GM21447 (cell line): ENCODE data around the gene SFT2D1.

Experiments
- ATAC-seq: cut with Tn5 transposase; IDR thresholded peaks from one replicate; pipeline ENCODE4 v1.9.1; 2021; ENCODE audit not compliant: unreplicated experiment

Gene SFT2D1

DNA sequence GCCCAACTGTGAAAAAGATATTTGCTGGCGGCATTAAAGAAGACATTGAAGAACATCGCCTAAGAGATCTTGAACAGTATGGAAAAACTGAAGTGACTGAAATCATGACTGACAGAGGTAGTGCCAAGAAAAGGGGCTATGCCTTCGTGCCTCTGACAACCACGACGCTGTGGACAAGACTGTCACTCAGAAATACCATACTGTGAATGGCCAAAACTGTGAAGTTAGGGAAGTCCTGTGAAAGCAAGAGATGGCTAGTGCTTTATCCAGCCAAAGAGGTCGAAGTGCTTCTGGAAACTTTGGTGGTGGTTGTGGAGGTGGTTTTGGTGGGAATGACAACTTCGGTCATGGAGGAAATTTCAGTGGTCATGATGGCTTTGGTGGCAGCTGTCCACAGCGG lies 7.5 kb downstream of the SFT2D1 start:
- no peak for ATAC-seq

DNA sequence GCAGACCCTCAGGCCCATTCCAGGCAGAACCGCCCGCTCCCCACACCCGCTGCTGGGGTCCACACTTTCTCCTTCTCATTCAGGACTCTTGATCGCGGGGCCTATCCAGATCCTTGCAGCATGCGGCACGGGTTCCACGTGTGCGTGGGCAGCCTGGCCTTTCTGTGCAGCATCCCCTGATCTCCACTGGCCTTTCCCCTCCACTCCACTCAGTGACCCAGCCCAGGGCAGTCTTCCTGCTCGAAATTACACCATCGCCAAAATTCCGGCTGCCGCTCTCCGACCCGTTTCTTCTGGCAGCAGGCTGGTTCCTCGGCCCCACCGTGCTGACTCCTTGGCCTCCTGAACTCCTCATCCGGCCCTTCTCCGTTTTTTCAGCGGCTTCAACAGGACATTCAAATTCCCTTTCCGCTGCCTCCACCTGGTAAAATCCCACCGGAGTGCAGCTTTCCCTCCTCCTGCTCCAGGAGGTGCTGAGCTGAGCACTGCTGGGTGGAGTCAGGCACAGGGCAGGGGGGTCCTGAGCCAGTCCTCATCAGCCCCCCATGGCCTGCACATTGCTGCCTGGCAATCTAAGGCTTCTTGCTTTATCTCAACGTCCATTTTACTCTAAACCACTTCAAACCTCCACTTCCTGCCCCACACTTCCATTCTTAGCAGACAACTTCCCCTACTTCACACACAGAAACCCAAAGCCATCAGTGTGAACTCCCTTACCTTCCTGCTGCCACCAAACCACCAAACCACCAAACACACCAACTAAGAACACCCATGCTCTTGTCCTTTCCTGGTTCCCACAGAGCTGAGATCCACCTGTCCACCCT lies 9.0 kb downstream of the SFT2D1 start:
- ATAC-seq: peak; percentile 86

DNA sequence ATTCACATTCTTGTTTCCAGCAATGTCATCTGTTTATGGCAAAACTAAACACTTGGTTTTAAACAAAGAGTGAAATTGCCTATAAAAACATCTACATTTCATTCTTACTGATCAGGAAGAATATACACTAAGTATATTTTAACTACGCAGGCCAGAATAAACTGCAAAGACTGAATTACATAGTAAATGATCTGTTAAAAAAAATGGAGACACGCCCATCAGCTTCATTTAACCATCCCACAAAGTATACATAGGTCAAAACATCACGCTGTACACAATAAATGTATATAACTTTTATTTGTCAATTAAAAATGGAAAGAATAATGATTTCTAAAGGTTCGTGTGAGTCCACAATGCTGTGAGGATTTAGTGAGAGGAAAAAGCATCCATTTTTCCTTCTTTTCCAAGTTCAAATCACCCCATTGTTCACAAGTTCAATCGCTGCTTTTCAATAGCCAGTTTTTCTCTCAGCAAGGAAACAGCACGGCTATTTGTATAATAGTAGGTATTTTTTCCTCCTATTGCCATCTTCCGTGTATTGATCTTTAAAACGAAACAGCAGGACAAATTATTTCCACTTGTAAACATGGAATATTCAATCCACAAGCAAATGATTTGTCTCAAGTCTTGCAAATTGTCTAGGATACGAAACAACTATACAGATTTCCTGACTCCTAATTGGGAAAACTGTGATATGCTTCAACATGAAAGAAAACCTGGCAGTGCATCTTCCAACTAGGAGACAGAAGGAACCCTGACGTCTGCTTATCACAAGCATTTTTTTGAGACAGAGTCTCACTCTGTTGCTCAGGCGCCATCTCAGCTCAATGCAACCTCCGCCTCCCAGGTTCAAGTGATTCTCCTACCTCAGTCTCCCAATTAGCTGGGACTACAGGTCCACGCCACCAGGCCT lies 10.6 kb downstream of the SFT2D1 start:
- ATAC-seq: no peak

DNA sequence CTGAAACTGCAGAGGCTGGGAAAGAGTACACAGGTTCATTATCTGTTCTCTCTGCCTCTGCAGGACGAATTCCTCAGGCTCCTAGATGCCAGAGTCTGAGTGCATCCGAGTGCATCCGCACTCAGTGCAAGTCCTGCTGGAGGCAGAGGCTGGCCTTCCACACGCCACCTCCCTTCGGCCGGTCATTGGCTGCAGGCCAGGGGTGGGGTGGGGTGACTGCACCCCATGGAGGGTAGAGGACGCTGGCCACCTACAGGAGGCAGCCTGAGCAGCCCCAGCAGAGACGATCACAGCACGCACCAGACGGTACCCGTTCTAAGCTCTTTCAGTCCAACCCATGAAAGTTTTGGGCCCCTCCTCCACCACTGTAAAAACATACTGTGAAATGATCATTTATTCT lies 11.7 kb downstream of the SFT2D1 start:
- no peak for ATAC-seq

DNA sequence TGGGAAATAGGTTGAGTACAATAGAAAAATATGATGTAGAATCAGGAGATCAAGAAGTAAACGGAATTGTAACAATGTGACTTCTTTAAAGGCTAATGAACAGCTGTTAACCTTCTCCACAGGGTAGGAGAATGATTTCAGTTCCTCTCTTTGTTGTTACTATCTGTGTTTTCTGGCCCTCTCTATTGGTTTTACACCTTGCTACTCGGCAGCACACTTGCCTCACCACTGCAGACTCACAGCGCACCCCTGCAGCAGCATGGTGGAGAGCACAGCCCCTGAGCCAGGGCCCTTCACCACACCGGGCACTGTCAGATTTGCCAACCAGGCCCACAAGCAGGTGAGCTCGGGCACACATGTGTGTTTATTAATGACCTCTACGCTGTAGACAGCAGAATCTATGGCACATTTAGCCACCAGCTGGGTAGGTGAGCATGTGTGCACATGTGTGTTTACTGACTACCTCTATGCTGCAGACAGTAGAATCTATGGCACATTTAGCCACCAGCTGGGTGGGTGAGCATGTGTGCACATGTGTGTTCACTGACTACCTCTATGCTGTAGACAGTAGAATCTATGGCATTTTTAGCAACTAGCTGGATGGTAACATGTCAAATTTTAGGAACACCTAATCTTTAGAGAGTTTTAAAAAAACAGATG lies 16.8 kb downstream of the SFT2D1 start:
- ATAC-seq: peak; percentile 91

DNA sequence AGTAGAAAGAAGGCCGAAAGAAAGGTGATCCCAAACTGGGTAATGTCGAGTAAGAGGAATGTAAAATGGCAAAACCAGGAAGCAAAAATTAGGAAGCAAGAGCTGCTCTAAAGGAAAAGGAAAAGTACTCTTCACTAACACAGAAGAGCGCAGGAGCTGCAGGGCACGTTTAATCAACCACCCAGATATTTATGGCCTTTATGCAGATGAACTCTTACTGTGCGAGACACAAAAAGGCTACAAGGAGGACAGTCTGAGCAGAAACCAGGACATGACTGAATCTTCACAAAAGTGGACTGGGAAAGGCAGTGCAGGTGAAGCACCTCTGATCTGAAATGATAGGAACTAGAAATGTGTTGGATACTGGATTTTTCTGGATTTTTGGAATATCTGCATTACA lies 18.9 kb downstream of the SFT2D1 start:
- no peak for ATAC-seq

DNA sequence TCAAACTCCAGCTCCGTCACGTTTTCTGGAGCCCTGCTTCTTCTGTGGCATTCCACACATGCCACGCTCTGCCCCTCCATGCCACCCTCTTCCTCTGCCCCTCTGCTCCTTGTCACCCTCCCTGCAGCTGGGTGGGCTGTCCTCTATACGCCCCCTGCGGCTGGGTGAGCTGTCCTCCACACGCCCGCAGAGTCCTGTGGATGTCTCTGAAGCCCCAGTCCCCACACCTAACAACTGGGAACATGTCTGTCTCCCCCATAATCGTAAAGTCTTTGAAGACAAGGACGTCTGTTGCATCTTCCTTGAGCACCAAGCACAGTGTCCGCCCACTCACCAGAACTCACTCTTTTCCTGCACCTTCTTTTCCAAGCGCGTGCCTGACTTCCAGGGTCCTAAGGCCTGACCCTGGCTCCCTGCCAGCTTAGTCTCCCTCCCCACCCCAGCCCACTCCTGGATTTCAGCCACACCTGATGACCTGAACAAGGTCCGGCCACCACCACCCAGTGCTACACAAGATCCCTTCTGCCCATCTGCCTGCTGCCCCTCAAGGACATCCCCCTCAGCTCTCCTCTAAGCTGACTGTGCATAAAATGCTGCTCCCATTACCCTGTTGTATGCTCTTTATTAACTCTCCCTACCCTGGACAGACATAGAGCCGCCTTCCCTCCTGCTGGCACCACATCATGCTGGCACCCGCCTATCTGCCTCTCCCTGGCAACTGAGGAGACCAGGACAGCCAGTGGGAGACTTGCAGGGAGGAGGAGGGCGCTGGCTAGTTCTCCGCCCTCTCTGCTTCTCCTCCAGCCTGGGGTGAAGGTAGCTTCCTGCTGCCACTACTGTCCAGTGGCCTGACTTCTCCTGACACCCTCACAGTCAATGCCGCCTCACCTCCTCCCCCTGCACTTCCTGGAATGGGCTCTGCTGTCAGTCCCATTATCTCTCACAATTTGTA lies 23.4 kb downstream of the SFT2D1 start:
- no peak for ATAC-seq

DNA sequence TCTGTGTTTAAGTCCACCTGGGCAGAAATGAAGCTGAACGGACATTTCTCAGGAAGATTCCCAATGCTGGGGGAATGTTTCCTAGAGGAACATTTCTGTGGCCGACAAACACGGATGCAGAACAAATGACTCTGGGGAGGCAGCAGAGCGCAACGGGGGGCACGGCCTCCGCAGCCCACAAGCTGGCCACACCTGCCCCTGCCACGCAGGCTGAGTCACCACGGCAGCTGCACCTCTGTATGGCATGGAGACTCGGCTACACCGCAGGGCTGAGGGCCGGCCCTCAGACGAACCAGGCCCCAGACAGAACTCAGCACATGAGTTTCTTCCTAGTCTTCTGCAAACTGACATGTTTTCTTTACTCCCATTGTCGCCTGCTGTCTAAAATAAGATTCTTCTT lies 24.1 kb downstream of the SFT2D1 start:
- no peak for ATAC-seq

DNA sequence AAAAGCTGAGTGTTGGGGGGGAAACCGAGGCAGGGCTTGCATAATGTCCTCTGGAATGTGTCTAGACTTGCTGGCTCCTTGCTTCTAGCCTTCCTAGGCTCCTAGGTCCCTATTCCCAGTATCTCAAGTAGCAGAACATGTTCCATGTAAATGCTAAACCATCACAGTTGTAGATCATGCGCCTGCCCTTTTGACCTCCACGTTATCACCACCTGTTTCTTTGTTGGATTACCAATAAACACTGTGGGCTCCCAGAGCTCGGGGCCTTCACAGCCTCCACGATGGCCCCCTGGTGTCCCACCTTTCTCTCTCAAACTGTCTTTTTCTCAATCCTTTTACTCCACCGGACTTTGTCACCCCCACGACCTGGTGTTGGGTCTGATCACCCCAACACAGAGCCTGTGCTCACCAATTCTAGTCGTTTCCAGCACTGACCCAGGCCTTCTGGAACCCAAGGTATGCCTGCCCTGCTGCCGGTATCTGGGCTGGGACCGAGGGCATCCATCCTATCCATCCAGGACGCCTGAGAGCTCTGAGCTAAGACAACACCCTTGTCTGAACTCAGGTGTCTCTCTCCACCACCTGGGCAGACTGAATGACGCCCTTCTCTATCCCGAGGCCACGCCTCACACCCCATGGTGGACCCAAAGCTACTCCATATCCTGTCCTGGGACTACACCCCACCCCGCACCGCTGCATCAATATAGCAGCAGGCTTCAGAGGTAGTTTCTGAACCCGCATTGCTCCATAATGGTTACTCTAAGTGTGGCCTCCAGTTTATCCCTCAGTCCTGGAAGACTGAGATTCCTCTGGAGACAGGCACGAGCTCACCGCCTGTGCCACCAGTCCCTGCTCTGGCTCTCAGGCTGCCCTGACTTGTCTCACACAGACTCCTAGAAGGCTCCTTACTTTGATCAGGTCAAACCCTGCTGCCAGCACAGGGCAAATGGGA lies 24.8 kb downstream of the SFT2D1 start:
- ATAC-seq: no peak

DNA sequence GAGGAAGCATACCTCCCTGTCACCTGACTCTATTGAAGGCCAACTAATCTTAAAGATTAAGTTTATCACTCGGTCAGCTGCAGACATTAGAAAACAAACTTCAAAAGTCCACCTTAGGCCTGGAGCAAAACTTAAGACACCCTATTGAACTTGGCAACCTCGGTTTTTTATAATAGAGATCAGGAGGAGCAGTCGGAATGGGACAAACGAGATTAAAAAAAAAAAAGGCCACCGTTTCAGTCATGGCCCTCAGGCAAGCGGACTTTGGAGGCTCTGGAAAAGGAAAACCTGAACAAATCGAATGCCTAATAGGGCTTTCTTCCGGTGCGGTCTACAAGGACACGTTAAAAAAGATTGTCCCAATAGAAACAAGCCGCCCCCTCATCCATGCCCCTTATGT lies 26.9 kb downstream of the SFT2D1 start:
- no peak for ATAC-seq

DNA sequence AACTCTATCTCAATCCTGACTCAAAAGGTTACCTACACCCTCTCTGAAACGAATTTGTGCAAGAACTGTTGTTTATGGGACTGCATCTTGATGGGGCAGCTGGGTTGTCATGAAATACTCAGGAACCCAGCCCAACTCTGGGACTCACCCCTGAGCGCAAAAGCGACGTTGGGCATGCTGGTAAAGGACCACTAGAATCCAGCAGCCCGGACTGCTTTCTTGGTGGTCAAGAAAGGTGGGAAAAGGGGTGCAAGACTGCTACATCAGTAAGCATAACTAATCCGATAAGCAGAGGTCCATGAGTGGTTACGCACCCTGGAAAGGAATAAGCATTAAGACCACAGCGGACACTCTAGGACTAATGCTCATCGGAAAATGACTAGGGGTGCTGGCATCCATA lies 27.9 kb downstream of the SFT2D1 start:
- ATAC-seq: no peak

DNA sequence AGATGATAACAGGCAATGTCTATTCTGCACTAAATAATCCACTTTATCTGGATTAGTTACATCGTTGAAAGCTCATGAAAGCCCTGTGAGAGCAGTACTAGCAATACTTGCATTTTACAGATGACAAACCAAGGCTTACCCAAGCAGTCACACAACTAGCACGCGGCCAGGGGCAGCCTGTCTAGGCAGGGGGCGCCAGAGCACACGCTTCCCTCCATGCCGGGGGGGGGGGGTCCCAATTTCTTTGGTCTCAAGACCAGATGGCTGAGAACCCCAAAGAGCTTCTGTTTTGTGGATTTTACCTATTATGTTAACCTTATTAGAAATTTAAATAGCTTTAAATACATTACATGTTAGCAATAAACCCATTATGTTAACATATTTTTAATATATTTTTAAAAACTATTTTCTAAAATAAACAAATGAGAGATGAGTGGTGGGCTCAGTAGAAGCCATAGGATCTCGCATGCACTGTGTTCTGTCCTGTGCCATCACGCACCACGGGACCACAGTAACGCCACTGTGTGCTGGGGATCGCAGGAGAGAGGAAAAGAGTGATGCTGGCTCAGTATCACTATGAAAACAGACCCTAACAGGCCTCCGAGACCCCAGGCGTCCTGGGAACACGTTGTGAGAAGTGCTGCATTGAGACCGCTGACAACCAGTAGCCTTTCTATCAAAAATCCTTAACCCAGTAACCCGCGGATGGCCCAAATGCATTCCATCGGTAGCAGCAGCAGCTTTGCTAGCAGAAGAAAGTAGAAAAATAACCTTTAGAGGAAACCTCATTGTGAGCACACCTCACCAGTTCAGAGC lies 28.9 kb downstream of the SFT2D1 start:
- ATAC-seq: no peak

DNA sequence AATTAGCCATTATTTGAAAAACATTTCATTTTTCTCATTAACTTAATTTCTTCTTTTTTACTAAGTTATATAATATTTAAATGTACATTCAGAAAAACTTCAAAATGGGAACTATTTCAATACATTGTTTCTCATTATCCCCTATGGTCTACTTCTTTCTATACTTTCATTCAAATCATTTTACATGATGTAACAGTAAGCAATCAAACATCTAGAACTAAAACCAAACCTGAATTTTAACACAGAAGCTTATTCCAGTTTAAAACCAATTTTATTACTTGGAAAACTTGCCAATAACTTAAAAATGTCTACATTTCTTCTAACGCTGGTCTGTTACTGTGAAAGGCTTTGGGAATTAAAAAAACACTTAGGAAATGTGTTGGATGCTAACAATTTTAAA lies 29.5 kb downstream of the SFT2D1 start:
- ATAC-seq: no peak

DNA sequence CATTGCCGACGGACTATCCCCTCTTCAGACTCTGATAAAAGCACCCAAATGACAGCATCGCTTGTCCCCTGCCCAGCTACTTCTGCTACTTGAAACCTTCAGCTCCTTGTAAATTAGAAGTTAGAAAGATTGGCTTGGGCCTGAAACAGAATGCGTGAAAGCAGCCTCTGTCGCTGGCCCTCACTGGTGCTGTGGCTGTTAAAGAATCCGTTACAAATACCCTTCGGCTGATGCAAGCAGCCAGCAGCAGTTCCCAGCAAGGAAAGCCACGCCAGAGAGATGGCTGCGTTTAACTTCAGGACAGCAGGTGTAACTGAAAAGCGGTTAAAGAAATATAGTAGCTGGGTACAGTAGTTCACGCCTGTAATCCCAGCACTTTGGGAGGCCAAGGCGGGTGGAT lies 31.7 kb downstream of the SFT2D1 start:
- ATAC-seq: no peak

DNA sequence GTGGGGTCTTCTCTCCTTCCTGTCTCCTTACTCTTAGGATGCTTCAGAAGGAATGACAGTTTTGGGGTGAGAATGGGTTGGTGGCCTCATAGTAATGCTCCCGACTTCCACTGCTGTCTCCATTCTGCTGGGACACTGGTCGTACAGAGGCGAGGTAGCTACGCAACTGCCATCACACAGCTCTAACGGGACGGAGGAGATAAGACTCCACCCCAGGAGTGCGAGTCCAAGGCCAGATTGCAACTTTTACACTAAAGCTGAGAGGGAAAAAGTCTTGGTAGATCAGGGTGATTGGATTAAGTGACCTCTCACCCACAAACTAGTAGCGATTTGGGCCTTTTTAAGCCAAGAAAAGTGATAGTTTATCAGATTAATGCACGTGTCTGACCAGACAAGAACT lies 32.4 kb downstream of the SFT2D1 start:
- ATAC-seq: no peak

DNA sequence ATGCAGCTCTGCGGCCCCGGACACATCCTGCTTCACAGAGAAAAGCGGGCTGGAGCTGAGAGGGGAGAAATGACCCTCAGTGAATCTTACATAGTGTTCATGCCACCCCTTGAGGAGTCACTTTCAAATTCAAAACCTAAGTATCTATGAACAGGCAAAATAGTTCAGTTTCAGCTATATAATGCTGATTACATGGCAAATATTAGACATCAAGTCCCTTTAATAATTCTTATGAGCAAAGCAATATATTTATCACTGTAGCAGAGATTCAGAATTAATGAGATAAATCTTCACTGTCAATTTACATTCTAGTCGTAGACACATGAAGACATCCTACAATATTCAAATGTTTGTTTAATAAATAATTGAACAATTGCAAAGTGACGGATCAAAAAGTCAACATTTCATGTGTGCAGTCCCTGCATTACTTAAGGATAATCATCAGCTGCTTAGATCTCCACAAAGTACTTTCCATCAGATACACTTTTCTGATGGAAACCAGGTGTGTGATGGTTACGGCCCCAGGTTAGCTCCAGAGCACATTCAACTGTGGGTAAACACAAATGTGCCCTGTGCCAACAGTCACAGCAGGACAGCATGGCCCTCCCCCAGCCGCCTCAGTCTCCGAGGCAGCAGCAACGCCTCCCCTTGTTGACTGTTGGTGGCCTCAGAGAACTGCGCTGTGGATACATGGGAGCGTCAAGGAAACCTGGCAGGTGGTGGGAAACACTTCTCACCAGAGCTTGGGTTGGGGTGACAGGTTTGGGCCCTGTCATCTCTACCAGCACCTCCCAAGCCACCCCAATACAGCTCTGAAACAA lies 33.4 kb downstream of the SFT2D1 start:
- no peak for ATAC-seq

DNA sequence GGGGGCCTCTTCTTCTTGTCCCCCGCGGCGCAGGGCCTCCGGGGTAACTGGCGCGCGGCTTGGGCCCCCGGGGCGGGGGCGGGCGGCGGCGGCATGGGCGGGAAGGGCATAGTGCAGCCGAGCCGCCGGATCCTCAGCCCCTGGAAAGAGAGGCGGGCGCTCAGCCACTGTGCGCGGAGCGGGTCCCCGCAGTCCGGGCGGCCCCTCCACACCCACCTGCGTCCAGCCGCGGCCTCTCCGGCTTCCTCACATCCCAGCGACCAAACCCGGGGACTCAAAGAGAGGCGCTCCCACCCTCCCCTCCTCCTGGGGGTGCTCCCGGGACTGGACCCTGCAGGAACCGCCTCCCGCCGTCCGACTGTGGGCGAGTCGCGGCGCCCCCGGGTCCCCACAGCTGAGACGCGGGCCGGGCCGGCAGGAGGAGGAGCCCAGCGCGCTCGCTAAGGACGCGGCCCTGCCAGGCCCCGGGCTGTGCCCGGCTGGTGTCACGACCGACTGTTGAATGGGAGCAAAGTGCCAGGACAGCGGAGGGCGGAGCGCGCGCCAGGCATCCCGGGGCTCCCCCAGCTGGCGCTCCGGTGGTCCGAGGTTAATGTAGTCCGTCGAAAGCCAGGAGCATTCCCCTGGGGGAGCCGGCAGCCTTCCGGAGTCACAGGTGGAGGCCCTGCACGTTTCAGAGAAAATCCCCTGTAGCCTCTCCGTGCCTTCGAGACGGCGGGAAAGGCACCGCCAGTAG lies 34.1 kb downstream of the SFT2D1 start, which contains the start of gene PRR18:
Gene PRR18 (minus strand): TSS at position 360 of the 736 bp plus-strand sequence. CDS start 250 bp downstream, at position 110.
- ATAC-seq: peak; percentile 63
